WTC11 (cell line): ENCODE results near the gene PXYLP1. TPM values are rescaled to one million over a fixed set of nuclear protein-coding genes. Genes with fewer than 3 reads are reported as not detected.

Source experiments
- E2F4 ChIP-seq: sonication (generic); formaldehyde crosslinking; IDR thresholded peaks from 2 replicates; pipeline ENCODE4 v1.8.1; 2022; ENCODE audit warnings: low read depth, mild to moderate bottlenecking, moderate library complexity, missing genetic modification reagents, borderline replicate concordance
- E2F5 ChIP-seq: sonication (generic); formaldehyde crosslinking; IDR thresholded peaks from 2 replicates; pipeline ENCODE4 v1.8.1; 2022; ENCODE audit warnings: mild to moderate bottlenecking, moderate library complexity, missing genetic modification reagents
- ELF4 ChIP-seq: sonication (generic); formaldehyde crosslinking; IDR thresholded peaks from 2 replicates; pipeline ENCODE4 v1.8.1; 2022; ENCODE audit warnings: low read depth, mild to moderate bottlenecking, moderate library complexity, missing genetic modification reagents
- EMX1 ChIP-seq: fragments of 250-450 bp; sonication (Bioruptor Pico); IDR thresholded peaks from 2 replicates; pipeline ENCODE4 v1.8.0; 2021; ENCODE audit warnings: mild to moderate bottlenecking
- GRHL2 ChIP-seq: fragments of 250-450 bp; sonication (Bioruptor Pico); IDR thresholded peaks from 2 replicates; pipeline ENCODE4 v1.8.0; 2022; ENCODE audit warnings: mild to moderate bottlenecking, moderate library complexity; ENCODE audit not compliant: insufficient replicate concordance, severe bottlenecking
- GTF2I ChIP-seq: fragments of 250-450 bp; sonication (Bioruptor Pico); conservative IDR thresholded peaks from 2 replicates; pipeline ENCODE4 v1.4.0; 2021; ENCODE audit warnings: mild to moderate bottlenecking
- IRF2 ChIP-seq: sonication (generic); formaldehyde crosslinking; IDR thresholded peaks from 2 replicates; pipeline ENCODE4 v1.8.0; 2022; ENCODE audit warnings: low read depth, missing genetic modification reagents, borderline replicate concordance
- JAZF1 ChIP-seq: fragments of 250-450 bp; sonication (Bioruptor Pico); IDR thresholded peaks from 2 replicates; pipeline ENCODE4 v1.9.0; 2021; ENCODE audit warnings: moderate library complexity, mild to moderate bottlenecking, inconsistent platforms
- MYBL2 ChIP-seq: sonication (generic); formaldehyde crosslinking; IDR thresholded peaks from 2 replicates; pipeline ENCODE4 v1.8.1; 2023; ENCODE audit warnings: mild to moderate bottlenecking, moderate library complexity, missing genetic modification reagents
- NFYB ChIP-seq: sonication (generic); formaldehyde crosslinking; conservative IDR thresholded peaks from 2 replicates; pipeline ENCODE4 v1.8.0; 2022; ENCODE audit warnings: low read depth, missing genetic modification reagents
- SMAD3 ChIP-seq: sonication (generic); formaldehyde crosslinking; IDR thresholded peaks from 2 replicates; pipeline ENCODE4 v1.8.0; 2022; ENCODE audit warnings: missing genetic modification reagents, mild to moderate bottlenecking, borderline replicate concordance
- TP53 ChIP-seq: sonication (generic); formaldehyde crosslinking; IDR thresholded peaks from 2 replicates; pipeline ENCODE4 v1.8.1; 2023; ENCODE audit warnings: mild to moderate bottlenecking, missing genetic modification reagents
- ZBTB43 ChIP-seq: sonication (generic); formaldehyde crosslinking; IDR thresholded peaks from 2 replicates; pipeline ENCODE4 v1.8.1; 2023; ENCODE audit warnings: mild to moderate bottlenecking, missing genetic modification reagents
- ZNF317 ChIP-seq: sonication (generic); formaldehyde crosslinking; IDR thresholded peaks from 2 replicates; pipeline ENCODE4 v1.8.1; 2023; ENCODE audit warnings: low read depth, mild to moderate bottlenecking, moderate library complexity, missing genetic modification reagents, borderline replicate concordance
- ZSCAN18 ChIP-seq: fragments of 250-450 bp; sonication (Bioruptor Pico); IDR thresholded peaks from 2 replicates; pipeline ENCODE4 v2.1.2; 2022; ENCODE audit warnings: mild to moderate bottlenecking, moderate library complexity
- total RNA-seq: library from RNA; stranded (reverse); gene quantifications from 3 replicates; pipeline ENCODE4 v1.2.3, GENCODE V29; 2021
- TF ChIP-seq, protein P1 (sequence below): fragments of 250-450 bp; sonication (Bioruptor Pico); IDR thresholded peaks from 2 replicates; pipeline ENCODE4 v1.9.0; 2021; ENCODE audit warnings: mild to moderate bottlenecking, borderline replicate concordance
- TF ChIP-seq, protein P2 (sequence below): sonication (generic); formaldehyde crosslinking; IDR thresholded peaks from 2 replicates; pipeline ENCODE4 v1.8.1; 2022; ENCODE audit warnings: mild to moderate bottlenecking, missing genetic modification reagents, moderate library complexity, borderline replicate concordance
- TF ChIP-seq, protein P3 (sequence below): sonication (generic); formaldehyde crosslinking; IDR thresholded peaks from 2 replicates; pipeline ENCODE4 v1.8.1; 2023; ENCODE audit warnings: mild to moderate bottlenecking, missing genetic modification reagents, moderate library complexity
- TF ChIP-seq, protein P4 (sequence below): fragments of 250-450 bp; sonication (Bioruptor Pico); IDR thresholded peaks from 2 replicates; pipeline ENCODE4 v1.9.0; 2021; ENCODE audit warnings: mild to moderate bottlenecking
- TF ChIP-seq, protein P5 (sequence below): fragments of 250-450 bp; sonication (Bioruptor Pico); conservative IDR thresholded peaks from 2 replicates; pipeline ENCODE4 v1.9.0; 2021; ENCODE audit warnings: mild to moderate bottlenecking

PXYLP1 gene
- total RNA-seq, 1 experiment from 2014 or later = 20.1 TPM

GRCh38 chr3:141311496-141312353 lies 80.1 kb downstream of the PXYLP1 start (continued):
- TF ChIP-seq, protein P1, sequence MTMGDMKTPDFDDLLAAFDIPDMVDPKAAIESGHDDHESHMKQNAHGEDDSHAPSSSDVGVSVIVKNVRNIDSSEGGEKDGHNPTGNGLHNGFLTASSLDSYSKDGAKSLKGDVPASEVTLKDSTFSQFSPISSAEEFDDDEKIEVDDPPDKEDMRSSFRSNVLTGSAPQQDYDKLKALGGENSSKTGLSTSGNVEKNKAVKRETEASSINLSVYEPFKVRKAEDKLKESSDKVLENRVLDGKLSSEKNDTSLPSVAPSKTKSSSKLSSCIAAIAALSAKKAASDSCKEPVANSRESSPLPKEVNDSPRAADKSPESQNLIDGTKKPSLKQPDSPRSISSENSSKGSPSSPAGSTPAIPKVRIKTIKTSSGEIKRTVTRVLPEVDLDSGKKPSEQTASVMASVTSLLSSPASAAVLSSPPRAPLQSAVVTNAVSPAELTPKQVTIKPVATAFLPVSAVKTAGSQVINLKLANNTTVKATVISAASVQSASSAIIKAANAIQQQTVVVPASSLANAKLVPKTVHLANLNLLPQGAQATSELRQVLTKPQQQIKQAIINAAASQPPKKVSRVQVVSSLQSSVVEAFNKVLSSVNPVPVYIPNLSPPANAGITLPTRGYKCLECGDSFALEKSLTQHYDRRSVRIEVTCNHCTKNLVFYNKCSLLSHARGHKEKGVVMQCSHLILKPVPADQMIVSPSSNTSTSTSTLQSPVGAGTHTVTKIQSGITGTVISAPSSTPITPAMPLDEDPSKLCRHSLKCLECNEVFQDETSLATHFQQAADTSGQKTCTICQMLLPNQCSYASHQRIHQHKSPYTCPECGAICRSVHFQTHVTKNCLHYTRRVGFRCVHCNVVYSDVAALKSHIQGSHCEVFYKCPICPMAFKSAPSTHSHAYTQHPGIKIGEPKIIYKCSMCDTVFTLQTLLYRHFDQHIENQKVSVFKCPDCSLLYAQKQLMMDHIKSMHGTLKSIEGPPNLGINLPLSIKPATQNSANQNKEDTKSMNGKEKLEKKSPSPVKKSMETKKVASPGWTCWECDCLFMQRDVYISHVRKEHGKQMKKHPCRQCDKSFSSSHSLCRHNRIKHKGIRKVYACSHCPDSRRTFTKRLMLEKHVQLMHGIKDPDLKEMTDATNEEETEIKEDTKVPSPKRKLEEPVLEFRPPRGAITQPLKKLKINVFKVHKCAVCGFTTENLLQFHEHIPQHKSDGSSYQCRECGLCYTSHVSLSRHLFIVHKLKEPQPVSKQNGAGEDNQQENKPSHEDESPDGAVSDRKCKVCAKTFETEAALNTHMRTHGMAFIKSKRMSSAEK (CRISPR knock-in tag) = no peak
- TF ChIP-seq JAZF1 (CRISPR knock-in tag) (no peak), E2F5 (no peak), SMAD3 (CRISPR knock-in tag) (peak; percentile 53; the same call in 1 of the 2 replicates), IRF2 (CRISPR knock-in tag) (no peak), GTF2I (no peak), GRHL2 (no peak), TP53 (CRISPR knock-in tag) (no peak), ZSCAN18 (CRISPR knock-in tag) (no peak), MYBL2 (CRISPR knock-in tag) (no peak), EMX1 (CRISPR knock-in tag) (no peak), ZBTB43 (CRISPR knock-in tag) (no peak), ELF4 (CRISPR knock-in tag) (no peak), ZNF317 (CRISPR knock-in tag) (no peak), E2F4 (no peak), NFYB (CRISPR knock-in tag) (no peak)
- TF ChIP-seq, protein P2, sequence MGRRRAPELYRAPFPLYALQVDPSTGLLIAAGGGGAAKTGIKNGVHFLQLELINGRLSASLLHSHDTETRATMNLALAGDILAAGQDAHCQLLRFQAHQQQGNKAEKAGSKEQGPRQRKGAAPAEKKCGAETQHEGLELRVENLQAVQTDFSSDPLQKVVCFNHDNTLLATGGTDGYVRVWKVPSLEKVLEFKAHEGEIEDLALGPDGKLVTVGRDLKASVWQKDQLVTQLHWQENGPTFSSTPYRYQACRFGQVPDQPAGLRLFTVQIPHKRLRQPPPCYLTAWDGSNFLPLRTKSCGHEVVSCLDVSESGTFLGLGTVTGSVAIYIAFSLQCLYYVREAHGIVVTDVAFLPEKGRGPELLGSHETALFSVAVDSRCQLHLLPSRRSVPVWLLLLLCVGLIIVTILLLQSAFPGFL (CRISPR knock-in tag) = no peak
- TF ChIP-seq, protein P3, sequence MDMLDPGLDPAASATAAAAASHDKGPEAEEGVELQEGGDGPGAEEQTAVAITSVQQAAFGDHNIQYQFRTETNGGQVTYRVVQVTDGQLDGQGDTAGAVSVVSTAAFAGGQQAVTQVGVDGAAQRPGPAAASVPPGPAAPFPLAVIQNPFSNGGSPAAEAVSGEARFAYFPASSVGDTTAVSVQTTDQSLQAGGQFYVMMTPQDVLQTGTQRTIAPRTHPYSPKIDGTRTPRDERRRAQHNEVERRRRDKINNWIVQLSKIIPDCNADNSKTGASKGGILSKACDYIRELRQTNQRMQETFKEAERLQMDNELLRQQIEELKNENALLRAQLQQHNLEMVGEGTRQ (CRISPR knock-in tag) = no peak
- TF ChIP-seq, protein P4, sequence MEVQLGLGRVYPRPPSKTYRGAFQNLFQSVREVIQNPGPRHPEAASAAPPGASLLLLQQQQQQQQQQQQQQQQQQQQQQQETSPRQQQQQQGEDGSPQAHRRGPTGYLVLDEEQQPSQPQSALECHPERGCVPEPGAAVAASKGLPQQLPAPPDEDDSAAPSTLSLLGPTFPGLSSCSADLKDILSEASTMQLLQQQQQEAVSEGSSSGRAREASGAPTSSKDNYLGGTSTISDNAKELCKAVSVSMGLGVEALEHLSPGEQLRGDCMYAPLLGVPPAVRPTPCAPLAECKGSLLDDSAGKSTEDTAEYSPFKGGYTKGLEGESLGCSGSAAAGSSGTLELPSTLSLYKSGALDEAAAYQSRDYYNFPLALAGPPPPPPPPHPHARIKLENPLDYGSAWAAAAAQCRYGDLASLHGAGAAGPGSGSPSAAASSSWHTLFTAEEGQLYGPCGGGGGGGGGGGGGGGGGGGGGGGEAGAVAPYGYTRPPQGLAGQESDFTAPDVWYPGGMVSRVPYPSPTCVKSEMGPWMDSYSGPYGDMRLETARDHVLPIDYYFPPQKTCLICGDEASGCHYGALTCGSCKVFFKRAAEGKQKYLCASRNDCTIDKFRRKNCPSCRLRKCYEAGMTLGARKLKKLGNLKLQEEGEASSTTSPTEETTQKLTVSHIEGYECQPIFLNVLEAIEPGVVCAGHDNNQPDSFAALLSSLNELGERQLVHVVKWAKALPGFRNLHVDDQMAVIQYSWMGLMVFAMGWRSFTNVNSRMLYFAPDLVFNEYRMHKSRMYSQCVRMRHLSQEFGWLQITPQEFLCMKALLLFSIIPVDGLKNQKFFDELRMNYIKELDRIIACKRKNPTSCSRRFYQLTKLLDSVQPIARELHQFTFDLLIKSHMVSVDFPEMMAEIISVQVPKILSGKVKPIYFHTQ (CRISPR knock-in tag) = no peak
- TF ChIP-seq, protein P5, sequence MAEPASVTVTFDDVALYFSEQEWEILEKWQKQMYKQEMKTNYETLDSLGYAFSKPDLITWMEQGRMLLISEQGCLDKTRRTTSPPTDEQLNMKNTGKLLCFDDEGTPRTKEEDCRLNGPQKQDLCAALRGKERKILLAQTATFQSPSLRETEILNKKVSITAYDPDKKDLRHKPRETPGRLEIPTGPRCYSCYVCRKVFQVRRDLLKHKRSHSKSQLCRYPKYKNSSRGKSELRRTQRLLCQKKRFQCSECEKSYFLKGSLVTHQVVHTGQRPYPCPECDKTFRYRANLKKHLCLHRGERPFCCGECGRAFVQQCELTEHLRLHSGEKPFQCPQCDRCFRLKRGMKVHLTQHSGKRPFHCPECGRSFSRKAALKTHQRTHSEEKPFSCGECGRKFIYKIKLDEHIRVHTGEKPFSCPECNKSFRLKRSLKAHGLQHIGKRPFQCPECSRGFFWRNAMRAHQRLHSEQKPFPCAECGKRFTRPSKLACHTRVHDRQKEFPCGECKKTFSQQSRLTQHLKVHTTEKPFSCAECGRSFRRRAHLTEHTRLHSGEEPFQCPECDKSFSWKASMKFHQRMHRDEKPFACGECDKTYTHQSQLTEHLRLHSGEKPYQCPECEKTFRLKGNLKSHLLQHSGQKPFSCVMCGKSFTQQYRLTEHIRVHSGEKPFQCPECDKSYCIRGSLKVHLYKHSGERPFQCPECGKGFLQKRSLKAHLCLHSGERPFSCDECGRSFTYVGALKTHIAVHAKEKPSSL (CRISPR knock-in tag) = no peak
